SK-N-SH (cell line): Measurements from ENCODE around the gene GALR3.
A peak's percentile ranks its signal among the peaks of the same experiment; 100 is the strongest.

Experiments
- EP300 ChIP-seq, 2 experiments: IDR thresholded peaks; 2 replicates each; pipeline versions ENCODE4 v1.4.0 to v1.6.1; 2012; ENCODE audit warnings: borderline replicate concordance in 1 of 2, low read depth in 1 of 2, low read length in 1 of 2
- EZH2phosphoT487 ChIP-seq: fragments of 200-600 bp; sonication (generic); IDR thresholded peaks from 2 replicates; pipeline ENCODE4 v1.6.1; 2017; ENCODE audit warnings: low read depth, mixed run types, mild to moderate bottlenecking, antibody characterized with exemption, moderate library complexity, borderline replicate concordance
- JUND ChIP-seq: IDR thresholded peaks from 2 replicates; pipeline ENCODE4 v1.4.0; 2012
- MAX ChIP-seq: IDR thresholded peaks from 2 replicates; pipeline ENCODE4 v1.4.0; 2012; ENCODE audit warnings: low read depth
- NFIC ChIP-seq: IDR thresholded peaks from 2 replicates; pipeline ENCODE4 v1.4.0; 2012; ENCODE audit warnings: borderline replicate concordance
- POLR2AphosphoS5 ChIP-seq: IDR thresholded peaks from 2 replicates; pipeline ENCODE4 v1.6.1; 2012; ENCODE audit warnings: low read depth, low read length
- SMC3 ChIP-seq: IDR thresholded peaks from 2 replicates; pipeline ENCODE4 v1.6.1; 2012; ENCODE audit warnings: low read depth, low read length, improper control_type of control experiment
- TAF1 ChIP-seq: IDR thresholded peaks from 2 replicates; pipeline ENCODE4 v1.6.1; 2012; ENCODE audit warnings: low read depth, mild to moderate bottlenecking, low read length, moderate library complexity, borderline replicate concordance
- TCF12 ChIP-seq: IDR thresholded peaks from 2 replicates; pipeline ENCODE4 v1.4.0; 2012
- TEAD4 ChIP-seq: IDR thresholded peaks from 2 replicates; pipeline ENCODE4 v1.4.0; 2012; ENCODE audit warnings: mild to moderate bottlenecking, borderline replicate concordance; ENCODE audit not compliant: insufficient read depth
- USF2 ChIP-seq: fragments of 150-350 bp; IDR thresholded peaks from 2 replicates; pipeline ENCODE4 v1.6.1; 2017; ENCODE audit warnings: antibody characterized with exemption, low read length, low read depth, borderline replicate concordance
- YY1 ChIP-seq: IDR thresholded peaks from 2 replicates; pipeline ENCODE4 v1.4.0; 2012; ENCODE audit warnings: low read depth, mild to moderate bottlenecking
- TF ChIP-seq, protein P1 (sequence below): IDR thresholded peaks from 2 replicates; pipeline ENCODE4 v1.6.1; 2012; ENCODE audit warnings: mild to moderate bottlenecking, low read depth, low read length, moderate library complexity
- TF ChIP-seq, protein P2 (sequence below): fragments of 200-600 bp; sonication (generic); IDR thresholded peaks from 2 replicates; pipeline ENCODE4 v1.6.1; 2017; ENCODE audit warnings: antibody characterized with exemption, mild to moderate bottlenecking, moderate library complexity

- TF ChIP-seq POLR2AphosphoS5 (peak; percentile 95), EP300 (IDR thresholded peaks at IDR 0.05; ENCODE audit: borderline replicate concordance in 1 of 2, low read depth in 1 of 2, low read length in 1 of 2) (no peak), USF2 (no peak), TCF12 (no peak), TEAD4 (no peak), SMC3 (no peak), TAF1 (peak; percentile 90), NFIC (no peak), YY1 (peak; percentile 90), EZH2phosphoT487 (no peak), JUND (no peak), MAX (peak; percentile 92)
- TF ChIP-seq, protein P1, sequence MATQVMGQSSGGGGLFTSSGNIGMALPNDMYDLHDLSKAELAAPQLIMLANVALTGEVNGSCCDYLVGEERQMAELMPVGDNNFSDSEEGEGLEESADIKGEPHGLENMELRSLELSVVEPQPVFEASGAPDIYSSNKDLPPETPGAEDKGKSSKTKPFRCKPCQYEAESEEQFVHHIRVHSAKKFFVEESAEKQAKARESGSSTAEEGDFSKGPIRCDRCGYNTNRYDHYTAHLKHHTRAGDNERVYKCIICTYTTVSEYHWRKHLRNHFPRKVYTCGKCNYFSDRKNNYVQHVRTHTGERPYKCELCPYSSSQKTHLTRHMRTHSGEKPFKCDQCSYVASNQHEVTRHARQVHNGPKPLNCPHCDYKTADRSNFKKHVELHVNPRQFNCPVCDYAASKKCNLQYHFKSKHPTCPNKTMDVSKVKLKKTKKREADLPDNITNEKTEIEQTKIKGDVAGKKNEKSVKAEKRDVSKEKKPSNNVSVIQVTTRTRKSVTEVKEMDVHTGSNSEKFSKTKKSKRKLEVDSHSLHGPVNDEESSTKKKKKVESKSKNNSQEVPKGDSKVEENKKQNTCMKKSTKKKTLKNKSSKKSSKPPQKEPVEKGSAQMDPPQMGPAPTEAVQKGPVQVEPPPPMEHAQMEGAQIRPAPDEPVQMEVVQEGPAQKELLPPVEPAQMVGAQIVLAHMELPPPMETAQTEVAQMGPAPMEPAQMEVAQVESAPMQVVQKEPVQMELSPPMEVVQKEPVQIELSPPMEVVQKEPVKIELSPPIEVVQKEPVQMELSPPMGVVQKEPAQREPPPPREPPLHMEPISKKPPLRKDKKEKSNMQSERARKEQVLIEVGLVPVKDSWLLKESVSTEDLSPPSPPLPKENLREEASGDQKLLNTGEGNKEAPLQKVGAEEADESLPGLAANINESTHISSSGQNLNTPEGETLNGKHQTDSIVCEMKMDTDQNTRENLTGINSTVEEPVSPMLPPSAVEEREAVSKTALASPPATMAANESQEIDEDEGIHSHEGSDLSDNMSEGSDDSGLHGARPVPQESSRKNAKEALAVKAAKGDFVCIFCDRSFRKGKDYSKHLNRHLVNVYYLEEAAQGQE: 0 out of 2 replicates have a peak, but pooled peaks have one; percentile 10
- TF ChIP-seq, protein P2, sequence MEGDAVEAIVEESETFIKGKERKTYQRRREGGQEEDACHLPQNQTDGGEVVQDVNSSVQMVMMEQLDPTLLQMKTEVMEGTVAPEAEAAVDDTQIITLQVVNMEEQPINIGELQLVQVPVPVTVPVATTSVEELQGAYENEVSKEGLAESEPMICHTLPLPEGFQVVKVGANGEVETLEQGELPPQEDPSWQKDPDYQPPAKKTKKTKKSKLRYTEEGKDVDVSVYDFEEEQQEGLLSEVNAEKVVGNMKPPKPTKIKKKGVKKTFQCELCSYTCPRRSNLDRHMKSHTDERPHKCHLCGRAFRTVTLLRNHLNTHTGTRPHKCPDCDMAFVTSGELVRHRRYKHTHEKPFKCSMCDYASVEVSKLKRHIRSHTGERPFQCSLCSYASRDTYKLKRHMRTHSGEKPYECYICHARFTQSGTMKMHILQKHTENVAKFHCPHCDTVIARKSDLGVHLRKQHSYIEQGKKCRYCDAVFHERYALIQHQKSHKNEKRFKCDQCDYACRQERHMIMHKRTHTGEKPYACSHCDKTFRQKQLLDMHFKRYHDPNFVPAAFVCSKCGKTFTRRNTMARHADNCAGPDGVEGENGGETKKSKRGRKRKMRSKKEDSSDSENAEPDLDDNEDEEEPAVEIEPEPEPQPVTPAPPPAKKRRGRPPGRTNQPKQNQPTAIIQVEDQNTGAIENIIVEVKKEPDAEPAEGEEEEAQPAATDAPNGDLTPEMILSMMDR: no peak
Observed at GRCh38 chr22:37849089-37849751, 26.0 kb downstream of the GALR3 start, which contains the start of gene EIF3L.
